PC-3 (cell line): Measurements from ENCODE around the gene SOBP. TPM values are rescaled to one million over a fixed set of nuclear protein-coding genes. Genes with fewer than 3 reads are reported as not detected.

Experiments used
- ATAC-seq: fragments of 200-7000 bp; cut with Tn5 transposase; 2 replicates; pipeline ENCODE4 v1.9.1; 2020; ENCODE audit warnings: mild to moderate bottlenecking, moderate library complexity
- BruUV-seq: library from RNA; stranded (reverse); fragments of 400-500 nt; replicated peaks from 2 replicates; lab custom pipeline; 2021; lab: Mats Ljungman, UMichigan
- CTCF ChIA-PET: fragments of 300-600 bp; sonication (Branson Sonifier 250); formaldehyde crosslinking; loops from one replicate; lab custom pipeline; 2022; ENCODE audit warnings: antibody characterized with exemption; lab: Charles Lee
- POLR2A ChIA-PET: fragments of 300-600 bp; sonication (Branson Sonifier 250); formaldehyde crosslinking; loops from one replicate; lab custom pipeline; 2022; ENCODE audit warnings: antibody characterized with exemption; ENCODE audit not compliant: unreplicated experiment; lab: Charles Lee
- DNase-seq: peaks from one replicate; pipeline ENCODE4 v3.0.0-alpha.2; 2015
- H2AFZ ChIP-seq: fragments of 300-600 bp; sonication (generic); 2 replicates; pipeline ENCODE4 v1.6.0; 2016; ENCODE audit warnings: antibody characterized with exemption, low read length
- H3F3A ChIP-seq: fragments of 300-600 bp; sonication (generic); one replicate; pipeline ENCODE4 v1.6.0; 2017; ENCODE audit warnings: antibody characterized with exemption, low read length, control low read depth, mild to moderate bottlenecking; ENCODE audit not compliant: unreplicated experiment
- H3K27ac ChIP-seq: fragments of 300-600 bp; sonication (generic); 2 replicates; pipeline ENCODE4 v1.5.1; 2016; ENCODE audit warnings: mild to moderate bottlenecking, low read length
- H3K27me3 ChIP-seq: fragments of 300-600 bp; sonication (generic); 2 replicates; pipeline ENCODE4 v1.6.1; 2016; ENCODE audit warnings: low read length, mixed read lengths
- H3K36me3 ChIP-seq: fragments of 300-600 bp; sonication (generic); 2 replicates; pipeline ENCODE4 v1.6.1; 2016; ENCODE audit warnings: low read depth, mixed run types, low read length, mixed read lengths
- H3K4me1 ChIP-seq: fragments of 300-600 bp; sonication (generic); 2 replicates; pipeline ENCODE4 v1.5.1; 2016; ENCODE audit warnings: low read length; ENCODE audit not compliant: insufficient read depth
- H3K4me2 ChIP-seq: fragments of 300-600 bp; sonication (generic); 2 replicates; pipeline ENCODE4 v1.6.0; 2016; ENCODE audit warnings: low read length
- H3K4me3 ChIP-seq: fragments of 300-600 bp; sonication (generic); 2 replicates; pipeline ENCODE4 v1.5.1; 2016; ENCODE audit warnings: mild to moderate bottlenecking, low read length, mixed read lengths
- H3K79me2 ChIP-seq: fragments of 300-600 bp; sonication (generic); 2 replicates; pipeline ENCODE4 v1.6.1; 2017; ENCODE audit warnings: low read length, mixed read lengths
- H3K9ac ChIP-seq: fragments of 300-600 bp; sonication (generic); 2 replicates; pipeline ENCODE4 v1.6.0; 2016; ENCODE audit warnings: mild to moderate bottlenecking, low read length
- H3K9me2 ChIP-seq: fragments of 300-600 bp; sonication (generic); replicated peaks from 2 replicates; pipeline ENCODE4 v1.6.1; 2016; ENCODE audit warnings: mixed run types, low read length, mixed read lengths
- H3K9me3 ChIP-seq: fragments of 300-600 bp; sonication (generic); 2 replicates; pipeline ENCODE4 v1.6.1; 2016; ENCODE audit warnings: low read length, mixed read lengths
- H4K20me1 ChIP-seq: fragments of 300-600 bp; sonication (generic); 2 replicates; pipeline ENCODE4 v1.6.1; 2016; ENCODE audit warnings: low read length, mixed read lengths
- EZH2 ChIP-seq: fragments of 300-600 bp; sonication (generic); IDR thresholded peaks from one replicate; pipeline ENCODE4 v1.6.1; 2017; ENCODE audit warnings: antibody characterized with exemption, mild to moderate bottlenecking, low read length; ENCODE audit not compliant: unreplicated experiment
- EZH2phosphoT487 ChIP-seq: fragments of 300-600 bp; sonication (generic); IDR thresholded peaks from 2 replicates; pipeline ENCODE4 v1.6.1; 2018; ENCODE audit warnings: mild to moderate bottlenecking, antibody characterized with exemption, low read length, borderline replicate concordance
- intact Hi-C: fragments of 100-400 bp; cut with micrococcal nuclease; formaldehyde crosslinking; loops from 2 replicates; pipeline ENCODE4 v1.9.0; 2023
- total RNA-seq: library from RNA; depleted of rRNA; stranded (reverse); fragments of >200 nt; gene quantifications from 2 replicates; pipeline ENCODE4 v1.2.3, GENCODE V29; 2014
- TF ChIP-seq, protein P1 (sequence below): fragments of 300-600 bp; sonication (generic); conservative IDR thresholded peaks from 2 replicates; pipeline ENCODE4 v1.5.1; 2017; ENCODE audit warnings: antibody characterized with exemption, low read depth, mild to moderate bottlenecking, low read length

The SOBP gene
- total RNA-seq, 1 experiment from 2014 or later = 0.15 TPM

DNA sequence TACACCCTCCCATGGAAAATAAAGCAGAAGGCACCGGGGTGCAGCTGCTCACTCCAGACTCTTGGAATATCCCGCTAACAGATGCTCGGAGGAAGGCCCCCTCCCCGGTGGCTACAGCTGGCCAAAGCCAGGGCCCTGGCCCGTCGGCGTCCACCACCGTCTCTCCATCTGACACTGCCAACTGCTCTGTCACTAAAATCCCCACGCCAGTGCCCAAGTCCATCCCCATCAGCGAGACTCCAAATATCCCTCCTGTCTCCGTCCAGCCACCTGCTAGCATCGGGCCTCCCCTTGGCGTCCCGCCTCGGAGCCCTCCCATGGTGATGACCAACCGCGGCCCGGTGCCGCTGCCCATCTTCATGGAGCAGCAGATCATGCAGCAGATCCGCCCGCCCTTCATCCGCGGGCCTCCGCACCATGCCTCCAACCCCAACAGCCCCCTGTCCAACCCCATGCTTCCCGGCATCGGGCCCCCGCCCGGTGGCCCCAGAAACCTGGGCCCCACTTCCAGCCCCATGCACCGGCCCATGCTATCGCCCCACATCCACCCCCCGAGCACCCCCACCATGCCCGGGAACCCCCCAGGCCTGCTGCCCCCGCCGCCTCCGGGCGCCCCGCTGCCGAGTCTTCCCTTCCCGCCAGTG is 143.9 kb downstream of the SOBP start:
- ChIA-PET CTCF (no interaction called here), POLR2A (no interaction called here)
- no peaks in the 10 kb centered on the region for H3F3A ChIP-seq
- DNase-seq (no peak), ATAC-seq (no peak)
- no peaks in the 10 kb centered on the region for H3K9me3 ChIP-seq
- BruUV-seq = no TSS peak
- H3K4me2 ChIP-seq = no peak overlapping the region
- no peak overlapping the region for H3K9ac ChIP-seq
- intact Hi-C loops = no loop called here
- no peaks in the 10 kb centered on the region for H4K20me1 ChIP-seq
- H3K36me3 ChIP-seq = no peaks in the 10 kb centered on the region
- H3K27me3 ChIP-seq = no peaks in the 10 kb centered on the region
- H2AFZ ChIP-seq = no peak overlapping the region
- no peaks in the 10 kb centered on the region for H3K4me1 ChIP-seq
- H3K9me2 ChIP-seq = no peaks in the 10 kb centered on the region
- H3K4me3 ChIP-seq = no peak overlapping the region
- no peak for TF ChIP-seq EZH2
- TF ChIP-seq, protein P1, sequence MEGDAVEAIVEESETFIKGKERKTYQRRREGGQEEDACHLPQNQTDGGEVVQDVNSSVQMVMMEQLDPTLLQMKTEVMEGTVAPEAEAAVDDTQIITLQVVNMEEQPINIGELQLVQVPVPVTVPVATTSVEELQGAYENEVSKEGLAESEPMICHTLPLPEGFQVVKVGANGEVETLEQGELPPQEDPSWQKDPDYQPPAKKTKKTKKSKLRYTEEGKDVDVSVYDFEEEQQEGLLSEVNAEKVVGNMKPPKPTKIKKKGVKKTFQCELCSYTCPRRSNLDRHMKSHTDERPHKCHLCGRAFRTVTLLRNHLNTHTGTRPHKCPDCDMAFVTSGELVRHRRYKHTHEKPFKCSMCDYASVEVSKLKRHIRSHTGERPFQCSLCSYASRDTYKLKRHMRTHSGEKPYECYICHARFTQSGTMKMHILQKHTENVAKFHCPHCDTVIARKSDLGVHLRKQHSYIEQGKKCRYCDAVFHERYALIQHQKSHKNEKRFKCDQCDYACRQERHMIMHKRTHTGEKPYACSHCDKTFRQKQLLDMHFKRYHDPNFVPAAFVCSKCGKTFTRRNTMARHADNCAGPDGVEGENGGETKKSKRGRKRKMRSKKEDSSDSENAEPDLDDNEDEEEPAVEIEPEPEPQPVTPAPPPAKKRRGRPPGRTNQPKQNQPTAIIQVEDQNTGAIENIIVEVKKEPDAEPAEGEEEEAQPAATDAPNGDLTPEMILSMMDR = no peak
- TF ChIP-seq EZH2phosphoT487 = no peak
- no peak overlapping the region for H3K27ac ChIP-seq
- no peaks in the 10 kb centered on the region for H3K79me2 ChIP-seq

DNA sequence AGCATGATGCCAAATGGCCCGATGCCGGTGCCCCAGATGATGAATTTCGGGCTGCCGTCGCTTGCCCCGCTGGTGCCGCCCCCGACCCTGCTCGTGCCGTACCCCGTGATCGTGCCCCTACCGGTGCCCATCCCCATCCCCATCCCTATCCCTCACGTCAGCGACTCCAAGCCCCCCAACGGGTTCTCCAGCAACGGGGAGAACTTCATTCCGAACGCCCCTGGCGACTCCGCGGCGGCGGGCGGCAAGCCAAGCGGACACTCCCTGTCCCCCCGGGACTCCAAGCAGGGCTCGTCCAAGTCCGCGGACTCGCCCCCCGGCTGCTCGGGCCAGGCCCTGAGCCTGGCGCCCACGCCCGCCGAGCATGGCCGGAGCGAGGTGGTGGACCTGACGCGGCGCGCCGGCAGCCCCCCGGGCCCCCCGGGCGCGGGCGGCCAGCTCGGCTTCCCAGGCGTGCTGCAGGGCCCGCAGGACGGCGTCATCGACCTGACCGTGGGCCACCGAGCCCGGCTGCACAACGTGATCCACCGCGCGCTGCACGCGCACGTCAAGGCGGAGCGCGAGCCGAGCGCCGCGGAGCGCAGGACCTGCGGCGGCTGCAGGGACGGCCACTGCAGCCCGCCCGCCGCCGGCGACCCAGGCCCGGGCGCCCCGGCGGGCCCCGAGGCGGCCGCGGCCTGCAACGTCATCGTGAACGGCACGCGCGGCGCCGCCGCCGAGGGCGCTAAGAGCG is 144.6 kb downstream of the SOBP start:
- no TSS peak for BruUV-seq
- H3K27me3 ChIP-seq = no peaks in the 10 kb centered on the region
- H3K4me2 ChIP-seq = no peak overlapping the region
- no peaks in the 10 kb centered on the region for H4K20me1 ChIP-seq
- CTCF ChIA-PET = no interaction called here
- no peaks in the 10 kb centered on the region for H3K79me2 ChIP-seq
- no peak overlapping the region for H3K4me3 ChIP-seq
- intact Hi-C loops = no loop called here
- DNase-seq (no peak), ATAC-seq (no peak)
- no peaks in the 10 kb centered on the region for H3K4me1 ChIP-seq
- TF ChIP-seq, protein P1 = no peak
- no peak for TF ChIP-seq EZH2phosphoT487
- no peak for TF ChIP-seq EZH2
- H3K9me3 ChIP-seq = no peaks in the 10 kb centered on the region
- no peaks in the 10 kb centered on the region for H3K9me2 ChIP-seq
- no peaks in the 10 kb centered on the region for H3K36me3 ChIP-seq
- H3K27ac ChIP-seq = no peak overlapping the region
- H3K9ac ChIP-seq = no peak overlapping the region
- no peak overlapping the region for H2AFZ ChIP-seq
- no peaks in the 10 kb centered on the region for H3F3A ChIP-seq
- POLR2A ChIA-PET = no interaction called here

DNA sequence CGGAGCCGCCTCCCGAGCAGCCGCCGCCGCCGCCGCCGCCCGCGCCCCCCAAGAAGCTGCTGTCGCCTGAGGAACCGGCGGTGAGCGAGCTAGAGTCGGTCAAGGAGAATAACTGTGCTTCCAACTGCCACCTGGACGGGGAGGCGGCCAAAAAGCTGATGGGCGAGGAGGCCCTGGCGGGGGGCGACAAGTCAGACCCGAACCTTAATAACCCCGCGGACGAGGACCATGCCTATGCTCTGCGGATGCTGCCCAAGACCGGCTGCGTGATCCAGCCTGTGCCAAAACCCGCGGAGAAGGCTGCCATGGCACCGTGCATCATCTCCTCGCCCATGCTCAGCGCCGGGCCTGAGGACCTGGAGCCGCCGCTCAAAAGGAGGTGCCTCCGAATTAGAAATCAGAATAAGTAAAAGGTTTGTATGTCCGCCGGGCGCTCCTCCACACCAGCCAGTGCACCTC is 145.2 kb downstream of the SOBP start:
- no peaks in the 10 kb centered on the region for H3F3A ChIP-seq
- H3K79me2 ChIP-seq = no peaks in the 10 kb centered on the region
- H2AFZ ChIP-seq = no peak overlapping the region
- CTCF ChIA-PET = no interaction called here
- H3K9me3 ChIP-seq = no peaks in the 10 kb centered on the region
- ATAC-seq (no peak), DNase-seq (no peak)
- H3K9me2 ChIP-seq = no peaks in the 10 kb centered on the region
- no peaks in the 10 kb centered on the region for H4K20me1 ChIP-seq
- no peaks in the 10 kb centered on the region for H3K36me3 ChIP-seq
- TF ChIP-seq, protein P1 = no peak
- TF ChIP-seq EZH2phosphoT487 (no peak), EZH2 (no peak)
- intact Hi-C loops = no loop called here
- no TSS peak for BruUV-seq
- no peaks in the 10 kb centered on the region for H3K27me3 ChIP-seq
- H3K4me1 ChIP-seq = no peaks in the 10 kb centered on the region
- no peak overlapping the region for H3K27ac ChIP-seq
- no peak overlapping the region for H3K9ac ChIP-seq
- POLR2A ChIA-PET = no interaction called here
- H3K4me2 ChIP-seq = no peak overlapping the region
- no peak overlapping the region for H3K4me3 ChIP-seq
